Left ventricle myocardium superior (tissue), 1 donor: ENCODE results near the gene IFT80. TPM values are rescaled to one million over a fixed set of nuclear protein-coding genes. Genes with fewer than 3 reads are reported as not detected.
A peak's percentile ranks its signal among the peaks of the same experiment; 100 is the strongest.

Experiments used
- ATAC-seq: fragments of 200-7000 bp; cut with Tn5 transposase; one replicate; pipeline ENCODE4 v1.9.1; 2020; ENCODE audit warnings: mild to moderate bottlenecking, moderate library complexity
- DNase-seq: peaks from one replicate; pipeline ENCODE4 v3.0.0-alpha.2; 2020
- intact Hi-C: fragments of 100-400 bp; cut with micrococcal nuclease; formaldehyde crosslinking; loops from one replicate; pipeline ENCODE4 v1.11.0; 2022
- total RNA-seq: library from RNA; stranded (reverse); fragmentation: NEBNext Ultra II Directional; extraction: Animal tissue kit (Norgen Biotek cat#: 25700); gene quantifications from one replicate; pipeline ENCODE4 v1.2.1, GENCODE V29; 2021
- donor health status: DM: no; HTN: yes; CAD: no; lungs with severe emphysema.

The IFT80 gene
- total RNA-seq, 1 donor from 2014 or later: 9.8 TPM

DNA sequence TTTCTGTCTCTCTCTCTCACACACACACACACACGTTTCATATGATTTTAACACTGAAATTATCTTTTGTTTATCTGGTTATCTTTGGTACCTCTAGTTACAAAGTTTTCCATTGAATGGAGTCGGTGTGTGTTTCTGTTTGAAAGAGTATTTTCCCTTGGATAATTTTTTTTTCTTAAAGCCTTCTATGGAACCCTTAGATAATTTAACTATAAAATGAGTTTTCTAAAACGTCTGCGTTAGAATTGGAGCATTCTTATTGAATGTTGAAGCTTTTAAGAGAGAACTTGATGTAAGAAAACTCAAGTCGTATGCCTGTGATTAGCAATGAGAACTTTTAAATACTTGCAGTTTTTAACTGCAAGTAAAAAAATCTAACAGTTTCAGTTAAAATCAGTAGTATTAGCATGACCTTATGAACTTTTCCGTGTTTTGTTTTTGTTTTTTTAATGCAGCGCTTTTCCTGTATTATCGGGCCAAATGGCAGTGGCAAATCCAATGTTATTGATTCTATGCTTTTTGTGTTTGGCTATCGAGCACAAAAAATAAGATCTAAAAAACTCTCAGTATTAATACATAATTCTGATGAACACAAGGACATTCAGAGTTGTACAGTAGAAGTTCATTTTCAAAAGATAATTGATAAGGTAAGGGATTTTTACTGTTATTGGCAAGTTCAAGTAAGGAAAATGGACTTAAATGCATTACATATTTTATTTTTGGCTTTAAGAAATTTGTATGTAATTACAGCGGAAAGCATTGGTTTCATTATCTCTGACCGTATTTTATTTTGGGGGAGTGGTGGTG is 3.4 kb upstream of the IFT80 start:
- intact Hi-C loops: no loop called here
- ATAC-seq: no peak
- DNase-seq: no peak

DNA sequence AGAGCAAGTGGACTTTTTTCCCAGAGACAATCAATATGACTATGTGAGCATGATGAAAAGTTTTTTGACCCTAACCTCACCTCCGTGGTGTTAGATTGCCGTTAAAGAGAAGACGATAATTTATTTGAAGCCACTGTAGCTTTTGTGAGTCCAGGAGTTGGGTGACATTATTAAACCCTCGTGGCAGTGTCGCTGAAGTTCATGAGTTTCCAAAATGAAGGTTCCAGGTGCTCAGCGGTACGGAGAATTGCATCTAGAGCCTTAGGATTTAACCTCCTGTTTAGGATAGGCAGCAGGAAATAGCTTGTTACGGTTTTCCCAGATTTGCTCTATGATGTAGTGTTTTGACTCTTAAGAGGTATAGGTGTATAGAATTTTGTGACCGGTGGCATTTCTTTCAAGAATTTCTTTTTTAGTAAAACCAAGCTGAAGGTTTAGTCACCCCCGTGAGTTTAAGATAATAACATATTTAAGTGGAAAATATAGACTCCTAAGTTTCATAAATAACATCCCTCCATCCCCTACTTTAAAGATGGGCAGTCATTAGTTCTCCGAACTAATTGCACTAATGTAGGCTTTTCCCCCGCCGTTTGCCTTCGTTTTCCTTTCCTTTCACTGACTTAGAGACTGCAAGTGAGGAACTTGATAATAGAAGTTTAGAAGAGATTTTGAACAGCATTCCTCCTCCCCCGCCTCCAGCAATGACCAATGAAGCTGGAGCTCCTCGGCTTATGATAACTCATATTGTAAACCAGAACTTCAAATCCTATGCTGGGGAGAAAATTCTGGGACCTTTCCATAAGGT is 2.5 kb upstream of the IFT80 start:
- intact Hi-C loops: no loop called here
- DNase-seq (no peak), ATAC-seq (no peak)

DNA sequence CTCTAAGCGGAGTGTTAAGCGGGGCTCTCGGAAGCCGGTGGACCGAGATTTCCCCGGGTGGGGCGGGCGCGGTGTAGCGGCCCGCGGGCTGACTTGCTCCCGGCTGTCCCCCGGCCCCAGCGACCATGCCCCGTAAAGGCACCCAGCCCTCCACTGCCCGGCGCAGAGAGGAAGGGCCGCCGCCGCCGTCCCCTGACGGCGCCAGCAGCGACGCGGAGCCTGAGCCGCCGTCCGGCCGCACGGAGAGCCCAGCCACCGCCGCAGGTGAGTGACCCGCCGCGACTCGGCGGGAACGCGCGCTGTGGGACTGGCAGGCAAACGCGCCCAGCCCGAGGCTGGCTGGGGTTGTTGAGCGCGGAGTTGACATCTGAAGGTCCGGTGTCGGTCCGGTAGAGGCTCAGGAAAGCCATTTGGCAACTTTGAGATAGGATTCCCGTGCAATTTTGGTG is 1.7 kb upstream of the IFT80 start:
- peak; percentile 37 for DNase-seq
- ATAC-seq: peak; percentile 26
- intact Hi-C loops: no loop called here

DNA sequence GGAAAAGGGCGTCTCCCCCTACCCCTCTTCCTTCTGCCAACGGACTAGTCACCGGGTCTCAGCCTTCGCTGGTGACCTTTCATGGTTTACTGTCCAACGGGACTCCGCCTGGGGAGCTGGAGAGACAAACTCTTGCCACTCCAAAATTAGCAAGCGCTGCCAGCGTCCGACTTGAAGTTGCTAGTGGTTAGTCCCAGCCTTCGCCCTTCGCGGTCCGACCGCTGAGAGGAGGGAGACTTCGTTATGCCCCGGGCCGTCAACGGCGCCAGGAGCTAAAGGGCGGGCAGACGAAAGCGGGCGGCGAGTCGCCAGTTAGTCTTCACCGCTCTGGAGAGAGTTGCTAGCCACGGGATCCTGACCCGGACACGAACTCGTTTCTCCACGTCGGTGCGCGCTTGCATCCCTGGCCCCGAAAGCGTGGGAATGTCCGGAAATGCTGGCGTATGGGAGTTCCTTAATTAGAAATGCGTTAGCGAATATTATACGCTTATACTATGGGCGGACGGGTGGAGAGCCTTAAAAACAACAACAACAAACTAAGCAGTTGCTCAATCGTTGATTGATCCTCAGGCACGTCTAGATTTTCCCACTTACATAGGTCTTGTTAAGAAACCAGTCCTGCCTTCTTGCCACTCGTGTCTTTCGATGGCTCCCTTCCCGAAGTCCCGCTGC is 1.1 kb upstream of the IFT80 start:
- peak; percentile 35 for ATAC-seq
- intact Hi-C loops: no loop called here
- peak; percentile 62 for DNase-seq

DNA sequence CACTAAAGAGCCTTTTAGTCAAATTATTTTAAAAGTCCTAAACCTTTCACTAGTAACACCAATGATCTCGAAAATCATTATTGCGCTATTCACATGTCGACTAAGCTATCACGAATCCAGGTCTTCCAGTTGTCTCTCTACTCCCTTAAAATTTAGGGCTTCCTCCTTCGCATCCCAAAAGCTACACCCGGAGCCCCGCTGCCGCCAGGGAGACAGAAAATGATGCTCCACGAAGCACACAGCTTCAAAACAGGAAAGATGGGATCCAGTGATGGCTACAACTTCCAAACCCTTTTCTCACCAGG is 253 bp downstream of the IFT80 start:
- intact Hi-C loops: no loop called here
- DNase-seq (no peak), ATAC-seq (peak; percentile 10)

DNA sequence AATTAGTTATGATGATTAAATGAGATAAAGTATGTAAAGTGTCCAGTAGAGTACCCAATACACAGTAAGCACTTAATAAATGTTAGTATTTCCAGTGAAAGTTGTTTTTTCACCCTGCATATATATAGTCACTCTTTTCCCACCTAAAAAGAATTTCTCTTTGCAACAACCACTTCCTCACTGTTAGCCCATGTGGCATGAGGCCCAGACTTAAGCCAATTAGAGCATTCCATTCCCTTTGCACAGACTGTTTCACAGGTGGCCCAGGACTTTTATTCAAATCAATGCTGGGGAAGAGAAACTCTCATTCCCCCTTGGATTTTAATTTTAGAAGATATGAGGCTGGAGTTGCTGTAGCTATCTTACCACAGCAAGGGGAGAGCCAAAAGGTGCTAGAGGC is 3.7 kb downstream of the IFT80 start:
- ATAC-seq: no peak
- intact Hi-C loops: no loop called here
- no peak for DNase-seq

DNA sequence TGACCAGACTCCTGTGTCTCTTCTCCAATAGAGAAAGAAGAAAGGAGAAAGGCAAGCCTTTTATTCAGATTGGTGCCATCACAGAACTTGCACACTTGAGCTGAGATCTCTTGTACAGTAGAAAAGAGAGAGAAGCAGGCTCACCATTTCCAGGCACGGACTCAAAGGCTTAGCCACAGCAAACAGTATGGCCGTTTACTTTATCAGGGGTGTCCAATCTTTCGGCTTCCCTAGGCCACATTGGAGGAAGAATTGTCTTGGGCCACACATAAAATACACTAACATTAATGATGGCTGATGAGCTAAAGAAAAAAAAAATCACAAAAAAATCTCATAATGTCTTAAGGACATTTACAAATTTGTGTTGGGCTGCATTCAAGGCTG is 5.0 kb downstream of the IFT80 start:
- ATAC-seq: no peak

DNA sequence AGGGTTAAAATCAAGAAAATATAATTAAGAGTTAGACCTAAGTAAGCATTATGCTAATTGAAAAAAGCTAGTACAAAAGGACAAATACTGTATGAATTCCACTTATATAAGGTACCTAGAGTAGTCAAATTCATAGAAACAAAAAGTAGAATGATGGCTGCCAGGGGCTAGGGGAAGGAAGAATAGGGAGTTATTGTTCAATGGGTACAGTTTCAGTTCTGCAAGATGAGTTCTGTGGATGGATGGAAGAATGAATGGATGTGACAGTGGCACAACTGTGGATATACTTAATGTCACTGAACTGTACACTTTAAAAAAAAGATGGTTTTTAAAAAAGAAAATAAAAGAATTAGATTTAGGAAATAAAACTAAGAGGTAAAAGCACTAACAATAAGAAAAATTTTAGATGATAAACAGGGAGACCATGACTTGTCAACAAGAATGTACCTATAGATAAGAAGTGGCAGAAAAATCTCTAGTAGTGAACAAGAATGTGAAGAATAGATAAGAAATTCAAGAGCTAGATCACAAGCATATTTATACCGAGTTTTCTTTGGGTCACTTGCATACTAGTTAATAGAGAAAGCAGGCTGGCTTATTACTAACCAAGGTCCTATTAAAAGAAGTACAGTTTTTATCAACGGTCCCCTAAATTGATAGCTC is 5.5 kb downstream of the IFT80 start:
- no peak for ATAC-seq
- intact Hi-C loops: no loop called here
- no peak for DNase-seq

More for the DNA sequence above, 5.0 kb downstream of the IFT80 start:
- no peak for DNase-seq
- intact Hi-C loops: no loop called here

DNA sequence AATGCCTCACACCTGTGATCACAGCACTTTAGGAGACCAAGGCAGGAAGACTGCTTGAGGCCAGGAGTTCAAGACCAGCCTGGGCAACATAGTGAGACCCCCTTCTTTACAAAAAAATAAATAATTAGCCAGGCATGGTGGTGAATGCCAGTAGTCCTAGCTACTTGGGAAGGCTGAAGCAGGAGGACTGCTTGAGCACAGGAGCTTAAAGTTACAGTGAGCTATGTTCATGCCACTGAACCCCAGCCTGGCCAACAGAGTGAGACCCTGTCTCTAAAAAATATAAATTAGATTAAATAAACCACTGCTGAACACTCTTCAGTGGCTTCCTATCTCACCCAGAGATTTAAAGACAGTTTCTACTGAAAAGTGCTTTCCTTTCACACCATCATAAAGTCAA is 6.2 kb downstream of the IFT80 start:
- ATAC-seq (no peak), DNase-seq (no peak)
- intact Hi-C loops: no loop called here

DNA sequence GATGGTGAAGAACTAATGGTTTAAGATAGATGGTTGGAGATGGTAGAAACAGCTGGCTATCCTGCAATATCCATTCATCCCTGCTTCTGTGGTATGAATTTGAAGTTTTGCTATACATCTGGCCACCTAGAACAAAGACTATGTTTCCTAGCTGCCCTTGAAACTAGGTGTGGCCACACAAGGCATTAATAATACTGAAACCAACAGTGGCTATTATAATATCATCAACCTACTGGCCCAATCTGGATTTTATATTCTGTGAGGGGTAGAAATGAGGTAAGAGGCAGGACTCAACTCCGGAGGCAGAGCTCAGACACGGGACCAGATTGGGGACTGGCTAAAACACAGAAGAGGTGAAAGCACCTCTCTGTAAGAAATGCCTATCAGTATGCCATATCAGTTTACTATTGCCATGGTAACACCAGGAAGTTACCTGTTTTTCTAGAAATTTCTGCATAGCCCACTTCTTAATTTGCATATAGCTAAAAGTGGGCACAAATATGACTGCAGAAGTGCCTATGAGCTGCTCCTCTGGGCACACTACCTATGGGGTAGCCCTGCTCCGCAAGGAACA is 8.4 kb downstream of the IFT80 start:
- no peak for ATAC-seq
- intact Hi-C loops: no loop called here

DNA sequence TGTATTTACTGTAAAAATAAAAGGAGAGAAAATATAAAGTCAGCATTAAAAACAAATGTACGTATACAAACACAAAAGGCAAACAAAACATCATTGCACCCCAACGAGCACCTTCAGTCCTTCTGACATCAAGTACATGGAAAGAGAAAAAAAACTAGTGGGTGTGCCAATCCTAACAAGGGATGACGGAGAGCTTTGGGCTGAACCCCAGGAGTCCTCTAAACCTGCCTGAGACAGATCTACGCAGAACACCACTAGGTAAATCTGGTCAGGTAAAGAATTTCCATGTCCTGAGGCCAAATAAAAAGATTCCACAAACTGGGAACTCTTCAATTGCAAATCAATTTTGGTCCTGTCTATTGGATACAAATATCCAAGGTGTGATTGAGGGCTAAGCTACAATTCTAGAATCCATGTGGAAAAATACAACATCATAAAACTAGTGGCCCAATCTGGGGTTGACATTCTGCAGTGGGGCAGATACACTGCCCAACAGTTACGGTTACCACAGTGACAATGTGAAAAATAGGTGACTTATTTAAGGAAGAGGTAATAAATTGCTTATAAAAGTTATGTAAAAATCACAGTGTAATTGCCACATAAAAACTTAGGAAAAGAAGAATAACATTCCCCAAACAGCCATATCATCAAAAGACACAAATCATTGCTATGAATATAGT is 14.2 kb downstream of the IFT80 start:
- no peak for DNase-seq
- intact Hi-C loops: no loop called here
- ATAC-seq: no peak

More for the DNA sequence above, 8.4 kb downstream of the IFT80 start:
- DNase-seq: no peak

DNA sequence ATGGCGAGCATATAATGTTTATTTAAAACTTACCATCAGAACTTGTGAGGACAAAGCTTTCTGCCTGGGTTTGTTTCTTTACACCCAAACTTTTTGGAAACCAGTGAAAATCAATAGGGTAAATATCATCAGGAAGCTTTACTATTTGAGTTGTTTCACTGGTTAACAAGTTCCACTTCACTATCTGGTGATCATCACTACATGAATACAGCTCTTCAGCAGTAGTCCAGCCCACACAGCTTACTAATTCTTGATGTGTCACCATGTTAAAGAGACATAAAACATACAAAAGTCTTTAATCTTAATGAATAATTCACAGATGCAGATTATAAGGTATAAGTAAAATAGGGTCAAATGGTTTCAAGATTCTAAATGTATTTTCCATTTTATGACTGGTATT is 17.6 kb downstream of the IFT80 start:
- intact Hi-C loops: no loop called here
- DNase-seq (no peak), ATAC-seq (no peak)

DNA sequence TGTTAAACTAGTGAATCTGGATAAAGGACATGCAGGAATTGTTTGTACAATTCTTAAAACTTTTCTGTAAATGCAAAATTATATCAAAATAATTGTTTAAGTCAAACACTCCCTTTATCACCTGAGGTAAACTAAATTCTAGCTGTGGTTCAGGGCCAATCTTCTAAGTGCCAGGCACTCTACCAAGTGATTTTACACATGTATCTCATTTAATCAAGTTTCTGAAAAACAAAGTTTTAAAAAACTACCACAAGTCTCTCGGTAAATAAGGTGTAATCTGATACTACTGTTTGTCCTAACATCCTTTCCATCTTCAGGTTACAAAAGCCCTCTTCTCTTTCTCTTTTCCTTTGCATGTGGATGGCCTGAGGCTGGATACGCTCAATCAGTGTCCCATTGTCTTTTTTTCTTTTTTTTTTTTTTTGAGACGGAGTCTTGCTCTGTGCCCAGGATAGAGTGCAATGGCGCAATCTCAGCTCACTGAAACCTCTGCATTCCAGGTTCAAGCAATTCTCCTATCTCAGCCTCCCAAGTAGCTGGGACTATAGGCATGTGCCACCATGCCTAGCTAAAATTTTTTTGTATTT is 19.3 kb downstream of the IFT80 start:
- ATAC-seq (no peak), DNase-seq (no peak)
- intact Hi-C loops: no loop called here

DNA sequence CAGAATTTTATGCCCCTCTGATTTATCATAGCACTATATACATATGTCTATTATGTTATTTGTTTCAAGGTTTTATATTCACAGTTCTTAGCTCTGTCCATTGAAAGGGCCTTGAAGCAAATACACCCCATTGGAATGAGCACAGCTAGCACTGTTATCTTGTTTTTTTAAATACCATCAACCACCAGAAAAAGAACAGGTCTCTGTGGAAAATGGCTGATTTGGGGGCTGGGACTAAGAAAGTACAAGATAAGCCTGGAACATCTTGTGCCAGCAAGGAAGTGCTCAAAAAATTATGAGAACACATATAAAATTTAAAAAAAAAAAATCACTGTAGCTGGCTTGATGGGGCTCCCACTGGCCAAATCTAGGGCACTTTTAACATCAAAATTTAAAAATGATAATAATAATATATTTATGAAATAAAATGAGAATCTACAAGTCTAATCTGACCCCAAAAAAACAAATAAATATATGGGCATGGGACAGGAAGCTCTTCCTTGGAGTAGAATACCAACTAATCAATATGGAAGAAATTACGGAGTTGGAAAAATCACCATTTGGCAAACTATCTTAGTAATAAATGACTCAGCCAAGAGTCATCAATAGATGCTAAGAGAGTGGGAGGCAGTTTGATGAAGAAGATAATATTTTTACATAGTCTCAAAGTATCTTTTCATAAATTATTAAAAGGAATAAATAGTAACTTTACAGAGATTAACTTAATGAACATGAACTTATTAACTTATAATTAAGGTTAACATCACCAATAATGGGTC is 20.5 kb downstream of the IFT80 start:
- ATAC-seq (no peak), DNase-seq (no peak)
- intact Hi-C loops: no loop called here

DNA sequence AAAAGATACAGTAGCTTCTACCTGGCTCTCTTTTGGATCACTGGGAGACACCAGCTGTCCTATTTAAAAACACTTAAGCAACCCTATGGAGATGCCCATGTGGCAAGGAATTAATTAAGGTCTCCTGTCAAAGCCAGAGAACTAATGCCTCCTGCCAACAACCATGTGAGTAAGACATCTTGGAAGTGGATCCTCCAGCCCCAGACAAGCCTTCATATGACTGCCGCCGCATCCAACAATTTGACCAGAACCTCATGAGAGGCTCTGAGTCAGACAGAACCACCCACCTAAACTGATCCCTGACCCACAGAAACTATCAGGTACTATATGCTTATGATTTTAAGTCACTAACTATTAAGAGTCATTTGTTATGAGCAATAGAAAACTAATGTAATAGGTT is 22.3 kb downstream of the IFT80 start:
- ATAC-seq (no peak), DNase-seq (no peak)
- intact Hi-C loops: no loop called here

DNA sequence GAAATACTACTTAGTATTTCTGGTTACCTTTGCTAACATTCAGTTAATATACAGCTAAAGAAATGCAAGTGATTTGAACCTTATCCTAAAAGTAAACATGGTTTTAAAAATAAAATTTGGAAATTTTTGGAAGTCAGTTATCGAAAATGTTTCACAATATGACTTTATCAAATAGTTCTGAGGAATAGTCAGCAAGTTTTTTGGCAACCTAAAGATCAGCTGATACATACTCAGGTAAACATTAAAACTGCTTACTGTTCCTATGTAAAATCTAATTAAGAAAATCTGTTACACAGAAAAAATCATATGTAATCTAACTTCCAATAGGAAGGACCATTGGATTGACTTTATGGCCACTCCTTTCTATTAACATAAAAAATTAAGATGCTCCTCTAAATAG is 24.1 kb downstream of the IFT80 start:
- ATAC-seq (no peak), DNase-seq (no peak)
- intact Hi-C loops: no loop called here

DNA sequence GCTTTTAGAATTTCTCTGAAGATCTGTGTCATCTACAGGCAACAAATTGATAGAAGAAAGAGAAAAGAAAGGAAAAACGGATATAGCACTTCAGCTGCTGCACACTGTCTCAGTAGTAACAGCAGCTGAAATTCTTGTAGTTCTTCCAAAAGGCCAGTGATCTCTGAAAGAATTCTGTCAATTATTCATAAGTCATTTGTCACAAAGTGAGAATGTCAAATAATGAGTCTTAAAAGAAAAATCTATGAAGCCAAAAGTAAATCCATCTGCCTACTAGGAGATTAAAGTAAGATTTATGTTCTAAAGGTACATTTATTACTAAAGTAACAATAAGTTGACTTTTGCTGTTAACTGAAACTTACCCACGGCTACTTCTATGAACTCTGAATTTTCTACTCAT is 24.6 kb downstream of the IFT80 start:
- intact Hi-C loops: no loop called here
- ATAC-seq (no peak), DNase-seq (no peak)

DNA sequence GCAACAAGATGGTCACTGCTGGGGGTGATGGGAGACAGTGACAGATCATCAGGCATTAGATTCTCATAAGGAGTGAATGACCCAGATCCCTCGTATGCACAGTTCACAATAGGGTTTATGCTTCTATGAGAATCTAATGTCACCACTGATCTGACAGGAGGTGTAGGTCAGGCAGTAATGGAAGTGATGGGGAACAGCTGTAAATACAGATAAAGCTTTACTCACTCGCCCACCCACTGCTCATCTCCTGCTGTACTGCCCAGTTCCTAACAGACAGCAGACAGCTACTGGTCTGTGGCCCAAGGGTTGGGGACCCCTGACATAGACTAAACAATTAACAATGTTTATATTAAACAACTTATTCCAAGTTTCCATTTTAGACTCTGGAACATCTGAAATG is 25.4 kb downstream of the IFT80 start:
- intact Hi-C loops: no loop called here
- DNase-seq (no peak), ATAC-seq (no peak)
